IMR-90 (cell line): ENCODE results near the gene ADPRHL1. TPM values are rescaled to one million over a fixed set of nuclear protein-coding genes. Genes with fewer than 3 reads are reported as not detected.

Experiments
- ATAC-seq: fragments of 200-7000 bp; cut with Tn5 transposase; 2 replicates; pipeline ENCODE4 v1.9.1; 2020; ENCODE audit warnings: low read depth, mild to moderate bottlenecking, moderate library complexity
- BruUV-seq: library from RNA; stranded (reverse); fragments of 400-500 nt; replicated peaks from 2 replicates; lab custom pipeline; 2021; lab: Mats Ljungman, UMichigan
- CTCF ChIA-PET: fragments of 300-600 bp; formaldehyde crosslinking; extraction: SDS; loops from one replicate; lab custom pipeline; 2021; ENCODE audit warnings: antibody characterized with exemption; lab: Yijun Ruan, JAX
- POLR2A ChIA-PET: fragments of 300-600 bp; sonication (Branson Sonifier 250); formaldehyde crosslinking; loops from one replicate; lab custom pipeline; 2022; ENCODE audit warnings: antibody characterized with exemption; ENCODE audit not compliant: unreplicated experiment; lab: Charles Lee
- DNase-seq: peaks from one replicate; pipeline ENCODE4 v3.0.0; 2013
- H2AFZ ChIP-seq: replicated peaks from 2 replicates; pipeline ENCODE3; 2013; ENCODE audit warnings: low read length, mild to moderate bottlenecking; ENCODE audit not compliant: poor library complexity
- H2AK5ac ChIP-seq: 2 replicates; pipeline ENCODE4 v1.6.1; 2013; ENCODE audit warnings: low read depth, low read length, inconsistent platforms
- H2AK9ac ChIP-seq: replicated peaks from 2 replicates; pipeline ENCODE3; 2013; ENCODE audit warnings: mild to moderate bottlenecking, low read depth, low read length, moderate library complexity; ENCODE audit not compliant: poor library complexity
- H2BK120ac ChIP-seq: 2 replicates; pipeline ENCODE4 v1.6.1; 2013; ENCODE audit warnings: low read depth, low read length, inconsistent platforms
- H2BK15ac ChIP-seq: 3 replicates; pipeline ENCODE4 v1.6.1; 2013; ENCODE audit warnings: low read depth, low read length, inconsistent platforms
- H2BK20ac ChIP-seq: 2 replicates; pipeline ENCODE4 v1.6.1; 2013; ENCODE audit warnings: low read depth, mild to moderate bottlenecking, inconsistent platforms, low read length, moderate library complexity
- H2BK5ac ChIP-seq: 2 replicates; pipeline ENCODE4 v1.6.1; 2013; ENCODE audit warnings: mild to moderate bottlenecking, low read depth, low read length, inconsistent platforms; ENCODE audit not compliant: poor library complexity, severe bottlenecking
- H3K14ac ChIP-seq: replicated peaks from 2 replicates; pipeline ENCODE4 v1.6.1; 2013; ENCODE audit warnings: low read depth, low read length, inconsistent platforms
- H3K18ac ChIP-seq: 2 replicates; pipeline ENCODE4 v1.6.1; 2013; ENCODE audit warnings: low read depth, low read length, control low read depth
- H3K23ac ChIP-seq: 2 replicates; pipeline ENCODE4 v1.6.1; 2013; ENCODE audit warnings: low read depth, low read length, inconsistent platforms
- H3K27ac ChIP-seq: 2 replicates; pipeline ENCODE4 v1.5.1; 2013; ENCODE audit warnings: mild to moderate bottlenecking, control low read depth, low read length; ENCODE audit not compliant: insufficient read depth
- H3K27me3 ChIP-seq: 2 replicates; pipeline ENCODE4 v1.6.1; 2013; ENCODE audit warnings: low read length; ENCODE audit not compliant: control insufficient read depth, insufficient read depth
- H3K36me3 ChIP-seq: 2 replicates; pipeline ENCODE4 v1.6.1; 2013; ENCODE audit warnings: low read length, mixed read lengths; ENCODE audit not compliant: control insufficient read depth, insufficient read depth
- H3K4ac ChIP-seq: 2 replicates; pipeline ENCODE4 v1.6.1; 2013; ENCODE audit warnings: low read depth, low read length, inconsistent platforms
- H3K4me1 ChIP-seq: 2 replicates; pipeline ENCODE4 v1.6.1; 2013; ENCODE audit warnings: low read length, mixed read lengths; ENCODE audit not compliant: control insufficient read depth, insufficient read depth
- H3K4me2 ChIP-seq: 2 replicates; pipeline ENCODE4 v1.6.1; 2013; ENCODE audit warnings: low read depth, mild to moderate bottlenecking, control low read depth, low read length, moderate library complexity
- H3K4me3 ChIP-seq: 2 replicates; pipeline ENCODE4 v1.5.1; 2013; ENCODE audit warnings: low read depth, mild to moderate bottlenecking, control low read depth, low read length, moderate library complexity; ENCODE audit not compliant: insufficient read depth
- H3K56ac ChIP-seq: 2 replicates; pipeline ENCODE4 v1.6.1; 2013; ENCODE audit warnings: low read length, inconsistent platforms; ENCODE audit not compliant: insufficient read depth; ENCODE audit errors: extremely low read depth
- H3K79me1 ChIP-seq, 2 experiments: 2 replicates each; pipeline ENCODE4 v1.6.1; 2013; ENCODE audit warnings: low read length in 2 of 2, inconsistent platforms in 1 of 2, low read depth in 1 of 2
- H3K9ac ChIP-seq: 2 replicates; pipeline ENCODE4 v1.6.1; 2013; ENCODE audit warnings: low read depth, low read length, control low read depth
- H3K9me1 ChIP-seq: 2 replicates; pipeline ENCODE4 v1.6.1; 2013; ENCODE audit warnings: low read length, inconsistent platforms; ENCODE audit not compliant: insufficient read depth
- H3K9me3 ChIP-seq: 2 replicates; pipeline ENCODE4 v1.6.1; 2013; ENCODE audit warnings: low read length; ENCODE audit not compliant: control insufficient read depth, insufficient read depth
- H4K20me1 ChIP-seq: 2 replicates; pipeline ENCODE4 v1.6.1; 2013; ENCODE audit warnings: low read length, inconsistent platforms; ENCODE audit not compliant: insufficient read depth
- H4K5ac ChIP-seq: 2 replicates; pipeline ENCODE4 v1.6.1; 2013; ENCODE audit warnings: mild to moderate bottlenecking, low read depth, low read length, control low read depth
- H4K8ac ChIP-seq, 2 experiments: 2 replicates each; pipeline ENCODE4 v1.6.1; 2013; ENCODE audit warnings: low read depth in 2 of 2, low read length in 2 of 2, control low read depth in 1 of 2, inconsistent platforms in 1 of 2
- H4K91ac ChIP-seq: 2 replicates; pipeline ENCODE4 v1.6.1; 2013; ENCODE audit warnings: low read depth, low read length, inconsistent platforms; ENCODE audit not compliant: insufficient read depth
- CEBPB ChIP-seq: IDR thresholded peaks from 2 replicates; pipeline ENCODE4 v1.6.1; 2012; ENCODE audit warnings: low read depth, low read length, improper control_type of control experiment
- CTCF ChIP-seq: conservative IDR thresholded peaks from 2 replicates; pipeline ENCODE4 v1.5.1; 2012; ENCODE audit warnings: mild to moderate bottlenecking, low read depth, low read length, improper control_type of control experiment
- ELK1 ChIP-seq: fragments of 150-350 bp; IDR thresholded peaks from 2 replicates; pipeline ENCODE4 v1.6.1; 2016; ENCODE audit warnings: low read depth, mild to moderate bottlenecking, low read length, moderate library complexity, borderline replicate concordance
- FOS ChIP-seq: fragments of 150-350 bp; IDR thresholded peaks from 2 replicates; pipeline ENCODE4 v1.6.1; 2016; ENCODE audit warnings: low read depth, low read length
- MAFK ChIP-seq: IDR thresholded peaks from 2 replicates; pipeline ENCODE4 v1.6.1; 2012; ENCODE audit warnings: low read depth, low read length, improper control_type of control experiment
- MAZ ChIP-seq: IDR thresholded peaks from 2 replicates; pipeline ENCODE4 v1.6.1; 2012; ENCODE audit warnings: low read depth, mild to moderate bottlenecking, low read length, improper control_type of control experiment, moderate library complexity, borderline replicate concordance
- POLR2A ChIP-seq: IDR thresholded peaks from 2 replicates; pipeline ENCODE4 v1.6.1; 2012; ENCODE audit warnings: mild to moderate bottlenecking, low read depth, low read length
- RAD21 ChIP-seq: IDR thresholded peaks from 2 replicates; pipeline ENCODE4 v1.6.1; 2012; ENCODE audit warnings: low read length, improper control_type of control experiment
- RFX5 ChIP-seq: IDR thresholded peaks from 2 replicates; pipeline ENCODE4 v1.8.0; 2012; ENCODE audit warnings: low read depth, mild to moderate bottlenecking, low read length, moderate library complexity
- WGBS, 2 experiments: methylation state at CpG; one replicate each; pipeline versions ENCODE4 v1.1.5 to v1.1.7; 2013; ENCODE audit warnings: missing lambda C conversion rate in 2 of 2; ENCODE audit not compliant: insufficient read length in 1 of 2; ENCODE audit errors: extremely low coverage in 2 of 2; 5-methylcytosine and 5-hydroxymethylcytosine counted together
- dilution Hi-C: fragments of 300-500 bp; cut with HindIII; formaldehyde crosslinking; loops from one replicate; pipeline ENCODE4 v1.14.3; 2018; ENCODE audit warnings: low sequenced_read_pairs; ENCODE audit not compliant: unreplicated experiment
- in situ Hi-C: fragments of 300-500 bp; cut with MboI; formaldehyde crosslinking; loops from 3 replicates; pipeline ENCODE4 v1.14.3; 2019; ENCODE audit warnings: low sequenced_read_pairs, inconsistent platforms, mixed read lengths
- intact Hi-C: fragments of 100-400 bp; cut with micrococcal nuclease; formaldehyde crosslinking; loops from 2 replicates; pipeline ENCODE4 v1.10.0; 2022
- polyA plus RNA-seq, 3 experiments: library from polyadenylated mRNA; depleted of rRNA; stranded (reverse); fragments of >200 nt; gene quantifications; 2 replicates each; pipeline ENCODE4 v1.2.3, GENCODE V29; 2012; ENCODE audit warnings: low replicate concordance in 1 of 3
- total RNA-seq: library from RNA; depleted of rRNA; stranded (reverse); fragments of >200 nt; gene quantifications from 2 replicates; pipeline ENCODE4 v1.2.3, GENCODE V29; 2012

The ADPRHL1 gene
- total and polyA plus RNA-seq, 2 of the 4 experiments (the other 2 are of a cell fraction), result 0.36 to 0.67 TPM

DNA sequence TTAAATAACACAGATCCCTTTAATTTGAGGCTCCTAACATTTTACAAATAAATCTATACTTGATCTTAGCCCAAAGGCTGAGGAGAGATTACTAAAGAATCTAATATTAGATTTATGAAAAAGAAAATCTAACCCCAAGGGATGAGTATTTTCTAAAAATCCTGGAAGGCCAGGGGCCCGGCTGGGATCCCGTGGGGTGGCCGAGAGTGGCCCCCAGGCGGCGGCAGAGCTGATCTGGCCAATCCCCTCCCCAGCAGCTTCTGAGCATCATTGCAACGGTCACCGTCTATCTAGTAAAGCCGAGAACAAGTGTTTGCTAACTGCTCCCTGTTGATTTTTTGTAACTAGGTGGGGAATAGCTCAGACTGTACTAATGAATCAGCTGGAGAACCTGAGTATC, 37.5 kb downstream of the ADPRHL1 start:
- no peak for ATAC-seq
- Histone ChIP-seq H3K18ac (no peak overlapping the region), H4K20me1 (no peaks in the 10 kb centered on the region), H3K23ac (no peak overlapping the region), H2BK20ac (no peak overlapping the region), H3K56ac (no peak overlapping the region), H4K8ac (no peak overlapping the region), H3K27me3 (peaks cover 3% of the 10 kb centered on the region; the same call in 1 of the 2 replicates), H3K79me1 (no peaks in the 10 kb centered on the region), H3K9me1 (peaks cover 7% of the 10 kb centered on the region; the same call in 1 of the 2 replicates), H3K36me3 (no peaks in the 10 kb centered on the region), H3K14ac (no peak overlapping the region), H4K5ac (no peak overlapping the region), H2AK5ac (no peak overlapping the region), H2BK120ac (no peak overlapping the region), H2BK15ac (no peak overlapping the region), H3K4me3 (no peak overlapping the region), H3K4me2 (no peak overlapping the region), H3K4ac (no peak overlapping the region), H3K9me3 (no peaks in the 10 kb centered on the region), H3K9ac (no peak overlapping the region), H2AFZ (no peak overlapping the region), H4K91ac (no peak overlapping the region), H2BK5ac (no peak overlapping the region), H2AK9ac (no peak overlapping the region), H3K27ac (no peak overlapping the region), H3K4me1 (peaks cover 16% of the 10 kb centered on the region)
- WGBS, 2 experiments, result no CpG with 5 or more reads among the region's 8 CpGs
- CTCF ChIA-PET, result no interaction called here
- in situ Hi-C loops, result no loop called here
- POLR2A ChIA-PET, result no interaction called here
- intact Hi-C loops, result no loop called here
- dilution Hi-C loops, result no loop called here
- no peak for DNase-seq
- no TSS peak for BruUV-seq
- TF ChIP-seq MAFK (no peak), RFX5 (no peak), RAD21 (no peak), MAZ (no peak), CTCF (no peak), CEBPB (no peak), FOS (no peak), ELK1 (no peak), POLR2A (no peak)
